Progenitor cell of endocrine pancreas (in vitro differentiated cells): ENCODE data around the gene PLET1. TPM values are rescaled to one million over a fixed set of nuclear protein-coding genes. Genes with fewer than 3 reads are reported as not detected.

Experiments used
- DNase-seq: peaks from one replicate; pipeline ENCODE4 v3.0.0; 2021; ENCODE audit warnings: low spot score; ENCODE audit not compliant: unreplicated experiment
- H3K27ac Mint-ChIP-seq: 2 replicates; pipeline ENCODE4 v1.8.0; 2021; ENCODE audit warnings: mild to moderate bottlenecking, moderate library complexity, mixed read lengths
- H3K27me3 Mint-ChIP-seq: 2 replicates; pipeline ENCODE4 v1.8.0; 2021; ENCODE audit warnings: mixed read lengths
- H3K36me3 Mint-ChIP-seq: 2 replicates; pipeline ENCODE4 v1.8.0; 2022; ENCODE audit warnings: mixed read lengths; ENCODE audit not compliant: insufficient read depth
- H3K4me1 Mint-ChIP-seq: 2 replicates; pipeline ENCODE4 v1.8.0; 2021; ENCODE audit warnings: low read depth, mixed read lengths
- H3K4me3 Mint-ChIP-seq: 2 replicates; pipeline ENCODE4 v1.8.0; 2021; ENCODE audit warnings: low read depth, mild to moderate bottlenecking, moderate library complexity, mixed read lengths
- H3K9me3 Mint-ChIP-seq: 2 replicates; pipeline ENCODE4 v1.8.0; 2021; ENCODE audit warnings: low read depth, mixed read lengths
- total RNA-seq: library from RNA; stranded (reverse); gene quantifications from 2 replicates; pipeline ENCODE4 v1.2.1, GENCODE V29; 2021
- TF ChIP-seq, protein P1 (sequence below): fragments of 200-600 bp; sonication (generic); IDR thresholded peaks from one replicate; pipeline ENCODE4 v1.5.0; 2021; ENCODE audit warnings: antibody characterized with exemption, mild to moderate bottlenecking; ENCODE audit not compliant: unreplicated experiment

The PLET1 gene
- total RNA-seq, 1 donor from 2014 or later, result not detected

DNA sequence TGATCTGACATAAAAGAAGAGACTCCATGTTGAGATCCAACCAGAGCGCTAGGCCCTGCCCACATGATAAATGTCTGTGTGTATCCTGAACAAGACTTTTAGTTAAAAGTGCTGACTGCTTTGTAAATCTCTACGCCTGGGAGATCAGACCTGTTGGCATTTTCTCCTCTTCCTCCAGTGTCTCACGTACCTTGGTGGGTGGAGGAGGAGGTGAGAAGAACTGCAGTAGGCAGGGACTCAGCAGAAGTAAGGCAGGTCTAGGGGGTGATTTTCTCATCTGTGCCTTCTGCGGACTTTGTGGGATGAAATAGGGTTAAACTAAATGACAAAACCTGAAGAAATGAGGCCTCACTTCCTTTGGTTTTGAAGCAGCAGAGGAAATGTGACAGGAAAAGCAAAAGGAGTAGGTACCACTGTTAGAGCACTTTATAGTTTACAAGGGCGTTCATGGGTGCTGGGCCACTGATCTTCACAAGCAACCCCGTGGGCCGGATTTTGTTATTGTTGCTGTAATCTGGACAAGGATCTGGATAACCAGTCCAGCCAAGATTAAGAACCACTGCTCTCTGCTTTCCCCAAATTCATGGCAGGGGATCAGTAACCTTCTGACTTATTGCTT, 36.7 kb upstream of the PLET1 start:
- Mint-ChIP-seq H3K27ac (no peak overlapping the region), H3K4me3 (no peak overlapping the region), H3K9me3 (no peaks in the 10 kb centered on the region), H3K27me3 (peaks cover 25% of the 10 kb centered on the region), H3K36me3 (no peaks in the 10 kb centered on the region), H3K4me1 (peaks cover 4% of the 10 kb centered on the region)
- no peak for DNase-seq
- TF ChIP-seq, protein P1, sequence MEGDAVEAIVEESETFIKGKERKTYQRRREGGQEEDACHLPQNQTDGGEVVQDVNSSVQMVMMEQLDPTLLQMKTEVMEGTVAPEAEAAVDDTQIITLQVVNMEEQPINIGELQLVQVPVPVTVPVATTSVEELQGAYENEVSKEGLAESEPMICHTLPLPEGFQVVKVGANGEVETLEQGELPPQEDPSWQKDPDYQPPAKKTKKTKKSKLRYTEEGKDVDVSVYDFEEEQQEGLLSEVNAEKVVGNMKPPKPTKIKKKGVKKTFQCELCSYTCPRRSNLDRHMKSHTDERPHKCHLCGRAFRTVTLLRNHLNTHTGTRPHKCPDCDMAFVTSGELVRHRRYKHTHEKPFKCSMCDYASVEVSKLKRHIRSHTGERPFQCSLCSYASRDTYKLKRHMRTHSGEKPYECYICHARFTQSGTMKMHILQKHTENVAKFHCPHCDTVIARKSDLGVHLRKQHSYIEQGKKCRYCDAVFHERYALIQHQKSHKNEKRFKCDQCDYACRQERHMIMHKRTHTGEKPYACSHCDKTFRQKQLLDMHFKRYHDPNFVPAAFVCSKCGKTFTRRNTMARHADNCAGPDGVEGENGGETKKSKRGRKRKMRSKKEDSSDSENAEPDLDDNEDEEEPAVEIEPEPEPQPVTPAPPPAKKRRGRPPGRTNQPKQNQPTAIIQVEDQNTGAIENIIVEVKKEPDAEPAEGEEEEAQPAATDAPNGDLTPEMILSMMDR, result no peak

DNA sequence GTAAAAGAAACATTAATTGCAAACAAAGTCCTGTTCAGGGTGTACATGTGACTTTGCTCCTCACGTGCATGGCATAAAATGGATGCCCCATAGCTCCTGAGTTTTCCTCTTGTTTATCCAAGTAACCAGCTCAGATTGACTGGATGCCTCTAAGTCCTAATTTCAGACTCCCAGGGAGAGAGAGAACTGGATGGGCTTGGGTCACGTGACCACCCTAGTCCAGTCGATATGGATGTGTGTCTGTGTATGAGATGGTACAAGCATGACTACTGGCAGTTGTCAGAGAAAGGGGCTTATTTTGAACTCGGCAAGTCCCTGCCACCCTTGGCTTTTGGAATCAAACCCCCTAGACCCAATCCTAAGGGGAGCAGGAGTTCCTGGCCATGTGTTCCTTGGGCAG, 35.4 kb upstream of the PLET1 start:
- TF ChIP-seq, protein P1, result no peak
- Mint-ChIP-seq H3K27ac (no peak overlapping the region), H3K36me3 (no peaks in the 10 kb centered on the region), H3K9me3 (no peaks in the 10 kb centered on the region), H3K4me1 (peaks cover 2% of the 10 kb centered on the region), H3K4me3 (no peak overlapping the region), H3K27me3 (peaks cover 33% of the 10 kb centered on the region)
- no peak for DNase-seq

DNA sequence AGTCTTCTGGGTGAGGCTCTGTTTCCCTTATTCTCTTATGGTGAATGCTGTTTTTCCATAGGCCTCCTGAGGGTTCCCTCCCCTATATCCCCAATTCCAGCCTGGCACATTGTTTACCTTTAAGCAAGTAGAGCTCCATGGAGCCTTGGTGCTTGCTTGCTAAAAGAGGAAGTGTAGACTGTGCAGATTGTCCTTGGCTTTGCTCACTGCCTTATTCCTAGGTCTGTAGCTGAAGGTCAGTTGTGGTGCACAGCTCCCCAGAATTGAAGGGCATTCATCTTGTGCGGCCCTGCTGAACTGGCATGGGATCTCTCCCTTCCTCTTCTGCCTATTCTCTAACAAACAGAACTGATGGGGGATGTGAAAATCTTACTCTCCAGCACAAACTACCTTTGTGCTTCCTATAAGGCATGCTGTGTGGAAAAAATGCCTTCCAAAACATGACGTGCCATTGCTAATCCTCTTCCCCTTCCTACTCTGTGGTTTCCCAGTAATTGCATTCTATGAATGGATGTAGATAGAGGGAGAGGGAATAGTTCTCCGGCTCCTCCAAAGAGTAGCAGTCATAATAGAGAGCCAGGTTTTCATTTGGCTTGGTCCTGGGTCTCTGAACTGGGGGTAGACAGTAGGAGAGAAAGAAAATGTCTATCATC, 34.2 kb upstream of the PLET1 start:
- Mint-ChIP-seq H3K27ac (no peak overlapping the region), H3K36me3 (no peaks in the 10 kb centered on the region), H3K27me3 (peaks cover 35% of the 10 kb centered on the region), H3K4me1 (peaks cover 2% of the 10 kb centered on the region), H3K4me3 (no peak overlapping the region), H3K9me3 (no peaks in the 10 kb centered on the region)
- no peak for DNase-seq
- TF ChIP-seq, protein P1, result no peak

DNA sequence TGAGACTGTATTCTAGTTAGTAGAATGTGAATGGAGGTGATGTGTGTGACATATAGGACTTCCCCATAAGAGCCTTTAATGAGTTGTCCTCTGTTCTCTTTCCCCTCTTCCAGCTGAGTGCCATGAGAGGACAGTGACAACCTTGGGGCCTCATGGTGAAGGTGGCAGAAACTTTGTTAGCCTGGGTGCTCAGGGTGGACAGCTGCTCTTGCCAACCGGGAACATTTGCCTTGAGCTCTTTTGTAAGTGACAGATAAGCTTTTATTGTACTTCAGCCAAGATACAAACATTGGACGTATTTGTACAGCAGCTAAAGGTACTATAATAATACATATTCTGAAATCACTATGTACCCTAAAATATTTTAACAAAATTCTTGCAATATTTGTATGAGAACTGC, 33.0 kb upstream of the PLET1 start:
- no peaks in the 10 kb centered on the region for H3K36me3 Mint-ChIP-seq
- DNase-seq, result no peak
- peaks cover 43% of the 10 kb centered on the region for H3K27me3 Mint-ChIP-seq
- TF ChIP-seq, protein P1, result no peak
- peaks cover 7% of the 10 kb centered on the region for H3K4me1 Mint-ChIP-seq
- H3K4me3 Mint-ChIP-seq, result no peak overlapping the region
- H3K9me3 Mint-ChIP-seq, result no peaks in the 10 kb centered on the region
- no peak overlapping the region for H3K27ac Mint-ChIP-seq

DNA sequence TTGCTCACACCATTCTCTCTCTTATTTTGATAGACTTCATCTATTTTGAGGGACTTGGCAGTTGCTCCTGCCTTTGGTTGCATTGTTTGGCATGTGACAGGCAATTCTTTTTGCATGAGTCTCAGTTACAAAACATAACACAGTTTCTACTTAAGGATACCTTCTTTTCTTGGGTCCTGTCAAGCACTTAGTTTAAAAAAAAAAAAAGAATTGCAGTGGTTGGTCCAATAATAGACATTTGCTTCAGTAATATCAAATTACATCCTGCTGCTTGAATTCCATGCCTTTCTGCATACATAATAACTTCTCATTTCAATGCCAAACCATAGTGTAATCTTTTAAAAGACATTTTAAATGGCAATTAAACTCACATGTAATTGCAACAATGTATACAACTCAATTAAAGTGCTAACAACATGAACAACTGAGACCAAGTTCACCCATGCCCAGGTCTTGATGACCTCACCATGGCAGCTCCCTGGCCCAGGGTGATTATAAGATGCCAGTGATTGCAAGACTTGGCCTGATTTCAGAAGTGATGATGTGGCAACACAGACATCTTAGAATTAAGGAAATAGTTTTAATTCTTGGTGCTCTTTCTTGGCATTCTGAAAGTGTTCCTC, 32.2 kb upstream of the PLET1 start:
- Mint-ChIP-seq H3K27me3 (peaks cover 49% of the 10 kb centered on the region), H3K36me3 (no peaks in the 10 kb centered on the region), H3K27ac (no peak overlapping the region), H3K4me1 (peaks cover 7% of the 10 kb centered on the region), H3K4me3 (no peak overlapping the region), H3K9me3 (no peaks in the 10 kb centered on the region)
- TF ChIP-seq, protein P1, result no peak
- DNase-seq, result no peak
